Smooth muscle cell (in vitro differentiated cells): Measurements from ENCODE around the gene MYO18A. TPM values are rescaled to one million over a fixed set of nuclear protein-coding genes. Genes with fewer than 3 reads are reported as not detected.

ENCODE experiments used
- DNase-seq: peaks from one replicate; lab custom pipeline; 2025; ENCODE audit not compliant: unreplicated experiment; lab: John Stamatoyannopoulos, UW
- H2AFZ ChIP-seq: fragments of 200-600 bp; sonication (generic); 2 replicates; pipeline ENCODE4 v1.6.0; 2016; ENCODE audit warnings: antibody characterized with exemption, low read depth, mild to moderate bottlenecking
- H3F3A ChIP-seq: fragments of 200-600 bp; sonication (generic); 2 replicates; pipeline ENCODE4 v1.6.0; 2017; ENCODE audit warnings: antibody characterized with exemption, low read depth
- H3K27ac ChIP-seq: fragments of 200-600 bp; sonication (generic); 2 replicates; pipeline ENCODE4 v1.5.1; 2016; ENCODE audit warnings: low read depth, mild to moderate bottlenecking
- H3K27me3 ChIP-seq: fragments of 200-600 bp; sonication (generic); 2 replicates; pipeline ENCODE4 v1.6.1; 2016; ENCODE audit warnings: low read depth, mild to moderate bottlenecking
- H3K36me3 ChIP-seq: fragments of 200-600 bp; sonication (generic); 2 replicates; pipeline ENCODE4 v1.5.1; 2016; ENCODE audit warnings: low read depth
- H3K4me1 ChIP-seq: fragments of 200-600 bp; sonication (generic); 2 replicates; pipeline ENCODE4 v1.5.1; 2016; ENCODE audit warnings: low read depth
- H3K4me2 ChIP-seq: fragments of 200-600 bp; sonication (generic); 2 replicates; pipeline ENCODE4 v1.6.0; 2016; ENCODE audit warnings: mild to moderate bottlenecking
- H3K4me3 ChIP-seq: fragments of 200-600 bp; sonication (generic); 2 replicates; pipeline ENCODE4 v1.5.1; 2016; ENCODE audit warnings: mild to moderate bottlenecking
- H3K79me2 ChIP-seq: fragments of 200-600 bp; sonication (generic); 2 replicates; pipeline ENCODE4 v1.6.0; 2016; ENCODE audit warnings: low read depth, mild to moderate bottlenecking
- H3K9ac ChIP-seq: fragments of 200-600 bp; sonication (generic); 2 replicates; pipeline ENCODE4 v1.6.0; 2016; ENCODE audit warnings: low read depth
- H3K9me3 ChIP-seq: fragments of 200-600 bp; sonication (generic); replicated peaks from 2 replicates; pipeline ENCODE4 v1.5.1; 2016; ENCODE audit warnings: low read depth
- H4K20me1 ChIP-seq: fragments of 200-600 bp; sonication (generic); 2 replicates; pipeline ENCODE4 v1.6.0; 2016; ENCODE audit warnings: low read depth
- CTCF ChIP-seq: fragments of 200-600 bp; sonication (generic); IDR thresholded peaks from 2 replicates; pipeline ENCODE4 v1.5.1; 2017; ENCODE audit warnings: borderline replicate concordance, mild to moderate bottlenecking, antibody characterized with exemption; ENCODE audit not compliant: insufficient read depth, poor library complexity, severe bottlenecking
- WGBS: methylation state at CpG from one replicate; pipeline ENCODE4 v1.1.7; 2016; ENCODE audit warnings: low lambda C conversion rate; 5-methylcytosine and 5-hydroxymethylcytosine counted together
- polyA plus RNA-seq: library from polyadenylated mRNA; unstranded; fragments of >200 nt; fragmentation: Nextera tagmentation; extraction: Ambion mirVana; gene quantifications from 2 replicates; pipeline ENCODE4 v1.2.1, GENCODE V29; 2016
- total RNA-seq: library from RNA; depleted of rRNA; stranded (reverse); fragments of >200 nt; gene quantifications from 2 replicates; pipeline ENCODE4 v1.2.3, GENCODE V29; 2014

The MYO18A gene
- total and polyA plus RNA-seq, 2 experiments from 2014 or later: 18.0 to 22.1 TPM

- no peak overlapping the region for H3K4me3 ChIP-seq
- no peak for DNase-seq
- H4K20me1 ChIP-seq: no peaks in the 10 kb centered on the region
- H2AFZ ChIP-seq: no peak overlapping the region
- no peaks in the 10 kb centered on the region for H3K79me2 ChIP-seq
- H3K9me3 ChIP-seq: no peaks in the 10 kb centered on the region
- TF ChIP-seq CTCF: no peak
- no peaks in the 10 kb centered on the region for H3F3A ChIP-seq
- H3K27ac ChIP-seq: no peak overlapping the region
- no peaks in the 10 kb centered on the region for H3K4me1 ChIP-seq
- no peaks in the 10 kb centered on the region for H3K36me3 ChIP-seq
- H3K9ac ChIP-seq: no peak overlapping the region
- WGBS: 83% methylated on average over 2 of the region's 2 CpGs
- no peaks in the 10 kb centered on the region for H3K27me3 ChIP-seq
- no peak overlapping the region for H3K4me2 ChIP-seq
These were observed 9.2 kb upstream of the MYO18A start for GRCh38 chr17:29189355-29189754.

GRCh38 chr17:29181226-29181625, 1.0 kb upstream of the MYO18A start:
- 80% methylated on average over 1 of the region's 1 CpG for WGBS
- Histone ChIP-seq H3K36me3 (no peaks in the 10 kb centered on the region), H3K79me2 (no peaks in the 10 kb centered on the region), H3K9me3 (no peaks in the 10 kb centered on the region), H4K20me1 (peaks cover 6% of the 10 kb centered on the region), H2AFZ (peak overlapping the region; percentile 95), H3K4me1 (peaks cover 13% of the 10 kb centered on the region), H3K27me3 (no peaks in the 10 kb centered on the region), H3F3A (no peaks in the 10 kb centered on the region), H3K4me2 (peak overlapping the region; percentile 94), H3K9ac (no peak overlapping the region), H3K4me3 (no peak overlapping the region), H3K27ac (no peak overlapping the region)
- no peak for TF ChIP-seq CTCF
- no peak for DNase-seq

DNA sequence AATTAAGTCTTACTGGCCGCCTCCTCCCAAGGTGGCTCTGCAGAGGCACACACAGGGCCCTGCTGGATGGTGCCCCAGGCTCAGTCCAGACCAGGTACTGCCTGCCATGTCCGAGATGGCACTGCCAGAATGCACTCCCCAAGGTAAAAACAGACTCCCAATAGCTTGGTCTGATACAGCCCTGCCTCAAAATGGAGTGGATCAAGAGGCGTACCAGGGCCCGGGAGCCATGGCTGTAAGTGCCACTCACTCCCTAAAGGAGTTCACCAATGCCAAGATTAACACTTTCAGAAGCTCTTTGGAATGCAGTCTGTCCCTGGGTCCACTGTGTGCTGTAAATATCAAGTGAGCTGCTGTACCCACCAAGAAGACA, 576 bp upstream of the MYO18A start:
- H3K9me3 ChIP-seq: no peaks in the 10 kb centered on the region
- H3K4me1 ChIP-seq: peaks cover 15% of the 10 kb centered on the region
- H4K20me1 ChIP-seq: peaks cover 10% of the 10 kb centered on the region
- no peak for DNase-seq
- TF ChIP-seq CTCF: no peak
- no peaks in the 10 kb centered on the region for H3K36me3 ChIP-seq
- H3K4me2 ChIP-seq: peak overlapping the region; percentile 94
- H3K79me2 ChIP-seq: peaks cover 1% of the 10 kb centered on the region
- peak overlapping the region; percentile 66 for H3K4me3 ChIP-seq
- H2AFZ ChIP-seq: peak overlapping the region; percentile 95
- H3F3A ChIP-seq: no peaks in the 10 kb centered on the region
- no peak overlapping the region for H3K27ac ChIP-seq
- no peak overlapping the region for H3K9ac ChIP-seq
- 70% methylated on average over 4 of the region's 4 CpGs for WGBS
- no peaks in the 10 kb centered on the region for H3K27me3 ChIP-seq

DNA sequence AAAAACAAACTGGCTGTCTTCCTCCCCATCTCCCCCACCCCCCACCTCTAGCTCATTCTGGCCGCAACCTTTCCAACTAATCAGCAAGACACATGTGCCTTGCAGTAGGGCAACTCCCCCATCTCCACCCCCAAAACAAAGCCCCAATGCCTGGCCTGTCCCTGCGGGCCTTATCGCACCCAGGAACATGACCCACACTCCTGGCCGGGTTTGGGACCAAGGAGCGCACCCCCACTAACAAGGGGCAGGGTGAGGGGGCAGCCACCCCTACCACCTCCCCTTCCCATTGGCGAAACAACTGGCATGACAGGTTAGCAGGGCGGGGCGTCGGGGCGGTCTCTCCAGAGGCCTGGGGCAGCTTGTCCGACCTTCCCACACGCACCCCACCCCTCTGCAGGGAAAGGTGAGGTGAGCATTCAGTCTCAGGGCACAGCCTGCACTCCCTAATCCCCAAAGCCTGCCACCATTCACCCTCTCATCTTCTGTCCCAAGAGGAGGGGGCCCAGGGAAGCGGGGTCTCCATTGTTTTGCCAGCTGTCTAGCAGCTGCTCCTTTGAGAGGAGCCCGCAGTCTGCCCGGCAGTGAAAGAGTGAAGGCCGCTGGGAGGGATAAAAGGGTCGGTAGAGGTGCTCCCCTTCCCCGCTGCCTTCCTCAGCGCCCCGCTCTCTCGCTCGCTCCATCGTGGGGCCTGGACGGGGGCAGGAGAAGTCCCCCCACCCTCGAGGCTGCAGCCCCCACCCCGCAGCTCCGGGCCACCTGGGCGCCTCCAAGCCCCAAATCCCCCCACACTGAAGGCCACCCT, 765 bp downstream of the MYO18A start:
- 6% methylated on average over 24 of the region's 28 CpGs for WGBS
- Histone ChIP-seq H3K79me2 (peaks cover 15% of the 10 kb centered on the region), H3K27ac (no peak overlapping the region), H3K4me1 (peaks cover 15% of the 10 kb centered on the region), H3K4me2 (peak overlapping the region; percentile 94), H3K4me3 (peak overlapping the region; percentile 66), H3K9ac (peak overlapping the region; percentile 47), H3F3A (no peaks in the 10 kb centered on the region), H2AFZ (peak overlapping the region; percentile 68), H3K9me3 (no peaks in the 10 kb centered on the region), H4K20me1 (peaks cover 11% of the 10 kb centered on the region), H3K27me3 (no peaks in the 10 kb centered on the region), H3K36me3 (no peaks in the 10 kb centered on the region)
- no peak for TF ChIP-seq CTCF
- DNase-seq: no peak
